Stimulated activated CD8-positive, alpha-beta memory T cell treated with anti-CD3 and anti-CD28 coated beads, Interleukin-15, amount 100 ng/mL, for 48 hours (primary cell): ENCODE measurements around the gene CACNA2D3.

Experiments used
- DNase-seq, 2 donors: peaks; one replicate each; pipeline ENCODE4 v3.0.0-alpha.2; 2020; ENCODE audit warnings: low read depth in 2 of 2

The CACNA2D3 gene

GRCh38 chr3:54846119-54846518 is 723.8 kb downstream of the CACNA2D3 start:
- no peak for DNase-seq

GRCh38 chr3:54847361-54847760 is 725.0 kb downstream of the CACNA2D3 start:
- no peak for DNase-seq

GRCh38 chr3:54849360-54849759 is 727.0 kb downstream of the CACNA2D3 start:
- DNase-seq, result no peak

GRCh38 chr3:54850484-54851018 is 728.2 kb downstream of the CACNA2D3 start:
- no peak for DNase-seq

- DNase-seq, result peak; percentile 6 to 19
These were observed 731.4 kb downstream of the CACNA2D3 start for GRCh38 chr3:54853573-54854404.

GRCh38 chr3:54856271-54856670 is 733.9 kb downstream of the CACNA2D3 start:
- DNase-seq, result no peak

GRCh38 chr3:54857343-54857742 is 735.0 kb downstream of the CACNA2D3 start:
- DNase-seq, result no peak

- DNase-seq, result no peak
These were observed 735.9 kb downstream of the CACNA2D3 start for GRCh38 chr3:54858093-54858785.

- no peak for DNase-seq
These were observed 736.8 kb downstream of the CACNA2D3 start for GRCh38 chr3:54859184-54859583.

GRCh38 chr3:54861248-54862067 is 739.1 kb downstream of the CACNA2D3 start:
- DNase-seq, result no peak

GRCh38 chr3:54862526-54862925 is 740.2 kb downstream of the CACNA2D3 start:
- DNase-seq, result no peak

- DNase-seq, result no peak
These were observed 741.0 kb downstream of the CACNA2D3 start for GRCh38 chr3:54863366-54863765.

GRCh38 chr3:54863786-54864185 is 741.4 kb downstream of the CACNA2D3 start:
- no peak for DNase-seq

GRCh38 chr3:54865316-54865715 is 743.0 kb downstream of the CACNA2D3 start:
- DNase-seq, result no peak

- no peak for DNase-seq
These were observed 743.9 kb downstream of the CACNA2D3 start for GRCh38 chr3:54866251-54866650.

GRCh38 chr3:54870423-54870822 is 748.1 kb downstream of the CACNA2D3 start:
- no peak for DNase-seq

GRCh38 chr3:54871867-54872266 is 749.5 kb downstream of the CACNA2D3 start:
- DNase-seq, result no peak

- no peak for DNase-seq
These were observed 751.0 kb downstream of the CACNA2D3 start for GRCh38 chr3:54873059-54874010.

GRCh38 chr3:54874816-54875556 is 752.6 kb downstream of the CACNA2D3 start:
- DNase-seq, result no peak

- no peak for DNase-seq
These were observed 753.4 kb downstream of the CACNA2D3 start for GRCh38 chr3:54875596-54876268.
